ENCODE measurements around the gene MMP20. TPM values are rescaled to one million over a fixed set of nuclear protein-coding genes. Genes with fewer than 3 reads are reported as not detected.

The MMP20 gene
- total RNA-seq, 2 donors from 2014 or later, result not detected

GRCh38 chr11:102640946-102641345 lies 15.8 kb upstream of the MMP20 start:
- Mint-ChIP-seq H3K27me3 (ENCODE audit: insufficient read depth) (no peaks in the 10 kb centered on the region), H3K4me1 (no peaks in the 10 kb centered on the region), H3K36me3 (ENCODE audit: low read depth) (no peaks in the 10 kb centered on the region), H3K4me3 (no peak overlapping the region), H3K27ac (peak overlapping the region; percentile 6), H3K9me3 (no peaks in the 10 kb centered on the region)
- H3K36me3 ChIP-seq (ENCODE audit: control insufficient read depth, insufficient read depth, low read length), result no peaks in the 10 kb centered on the region
- H3K9me3 ChIP-seq (ENCODE audit: control insufficient read depth, low read length), result no peaks in the 10 kb centered on the region
- no peak for TF ChIP-seq CTCF (conservative IDR thresholded peaks at IDR 0.05)
- H3K4me1 ChIP-seq (ENCODE audit: control insufficient read depth, insufficient read depth, low read length), result no peaks in the 10 kb centered on the region
- 69 to 79% methylated on average over 5 to 8 of the region's 8 CpGs for WGBS, 2 experiments (ENCODE audit: insufficient coverage in 1 of 2, insufficient read length in 1 of 2)
- H3K4me3 ChIP-seq (ENCODE audit: low read length), result no peak overlapping the region
- H3K27me3 ChIP-seq (ENCODE audit: control insufficient read depth, insufficient read depth, low read length, poor library complexity, severe bottlenecking), result no peaks in the 10 kb centered on the region
- DNase-seq, result peak; percentile 53
- H3K27ac ChIP-seq (ENCODE audit: low read depth, low read length), result no peak overlapping the region
- H3K9ac ChIP-seq (ENCODE audit: extremely low read depth, low read length, poor library complexity, severe bottlenecking), result no peak overlapping the region

GRCh38 chr11:102639656-102640055 lies 14.5 kb upstream of the MMP20 start:
- Histone ChIP-seq H3K27me3 (ENCODE audit: control insufficient read depth, insufficient read depth, low read length, poor library complexity, severe bottlenecking) (no peaks in the 10 kb centered on the region), H3K4me1 (ENCODE audit: control insufficient read depth, insufficient read depth, low read length) (no peaks in the 10 kb centered on the region), H3K36me3 (ENCODE audit: control insufficient read depth, insufficient read depth, low read length) (no peaks in the 10 kb centered on the region), H3K9me3 (ENCODE audit: control insufficient read depth, low read length) (no peaks in the 10 kb centered on the region), H3K9ac (ENCODE audit: extremely low read depth, low read length, poor library complexity, severe bottlenecking) (no peak overlapping the region), H3K27ac (ENCODE audit: low read depth, low read length) (no peak overlapping the region), H3K4me3 (ENCODE audit: low read length) (no peak overlapping the region)
- Mint-ChIP-seq H3K4me3 (no peak overlapping the region), H3K9me3 (no peaks in the 10 kb centered on the region), H3K27ac (no peak overlapping the region), H3K4me1 (no peaks in the 10 kb centered on the region), H3K36me3 (ENCODE audit: low read depth) (no peaks in the 10 kb centered on the region), H3K27me3 (ENCODE audit: insufficient read depth) (no peaks in the 10 kb centered on the region)
- no peak for TF ChIP-seq CTCF (conservative IDR thresholded peaks at IDR 0.05)
- no peak for DNase-seq

GRCh38 chr11:102637731-102638130 lies 12.6 kb upstream of the MMP20 start:
- no peaks in the 10 kb centered on the region for H3K9me3 Mint-ChIP-seq
- H3K36me3 Mint-ChIP-seq (ENCODE audit: low read depth), result no peaks in the 10 kb centered on the region
- Histone ChIP-seq H3K4me3 (ENCODE audit: low read length) (no peak overlapping the region), H3K9me3 (ENCODE audit: control insufficient read depth, low read length) (no peaks in the 10 kb centered on the region), H3K27ac (ENCODE audit: low read depth, low read length) (no peak overlapping the region), H3K9ac (ENCODE audit: extremely low read depth, low read length, poor library complexity, severe bottlenecking) (no peak overlapping the region), H3K27me3 (ENCODE audit: control insufficient read depth, insufficient read depth, low read length, poor library complexity, severe bottlenecking) (no peaks in the 10 kb centered on the region), H3K4me1 (ENCODE audit: control insufficient read depth, insufficient read depth, low read length) (no peaks in the 10 kb centered on the region), H3K36me3 (ENCODE audit: control insufficient read depth, insufficient read depth, low read length) (no peaks in the 10 kb centered on the region)
- DNase-seq, result no peak
- H3K4me3 Mint-ChIP-seq, result no peak overlapping the region
- TF ChIP-seq CTCF (conservative IDR thresholded peaks at IDR 0.05), result no peak
- no peak overlapping the region for H3K27ac Mint-ChIP-seq
- 72 to 100% methylated on average over 2 to 5 of the region's 5 CpGs for WGBS, 2 experiments (ENCODE audit: insufficient coverage in 1 of 2, insufficient read length in 1 of 2)
- no peaks in the 10 kb centered on the region for H3K27me3 Mint-ChIP-seq (ENCODE audit: insufficient read depth)
- no peaks in the 10 kb centered on the region for H3K4me1 Mint-ChIP-seq

Measured in endodermal cell (in vitro differentiated cells).